DMS53 treated with DMSO at 0.1 percent for 48 hours (cell line): ENCODE measurements around the gene DPP6.

Source experiments
- DNase-seq: peaks from one replicate; lab custom pipeline; 2025; ENCODE audit not compliant: unreplicated experiment; lab: John Stamatoyannopoulos, UW

The DPP6 gene

GRCh38 chr7:154844955-154845354 lies 792.8 kb downstream of the DPP6 start:
- DNase-seq: no peak

GRCh38 chr7:154848464-154848863 lies 796.3 kb downstream of the DPP6 start:
- DNase-seq: no peak

GRCh38 chr7:154852205-154852604 lies 800.0 kb downstream of the DPP6 start:
- DNase-seq: no peak

GRCh38 chr7:154853063-154853726 lies 801.0 kb downstream of the DPP6 start:
- no peak for DNase-seq

GRCh38 chr7:154853727-154854095 lies 801.5 kb downstream of the DPP6 start:
- DNase-seq: no peak

DNA sequence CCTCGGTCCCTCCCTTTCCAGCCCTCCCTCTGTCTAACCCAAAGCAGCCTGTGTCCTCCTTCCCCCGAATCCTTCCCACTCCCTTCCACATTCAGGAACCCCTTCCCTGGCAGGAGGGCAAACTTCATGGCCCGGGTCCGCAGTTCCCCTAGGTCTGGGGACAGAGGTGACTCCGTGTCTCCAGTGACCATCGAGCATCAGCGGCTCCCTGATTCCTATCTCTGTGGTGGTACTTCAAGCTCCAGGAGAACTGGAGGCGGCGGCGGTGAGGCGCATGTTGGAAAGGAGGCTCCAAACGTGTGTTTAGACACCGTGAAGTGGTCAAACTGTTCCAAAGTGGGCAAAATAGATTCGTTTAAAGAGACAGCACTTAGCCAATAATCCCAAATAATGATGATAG lies 802.6 kb downstream of the DPP6 start:
- DNase-seq: no peak

- DNase-seq: no peak
Observed at GRCh38 chr7:154855366-154855765, 803.2 kb downstream of the DPP6 start.

GRCh38 chr7:154856733-154857132 lies 804.5 kb downstream of the DPP6 start:
- no peak for DNase-seq

- DNase-seq: no peak
Observed at GRCh38 chr7:154857240-154857639, 805.0 kb downstream of the DPP6 start.

DNA sequence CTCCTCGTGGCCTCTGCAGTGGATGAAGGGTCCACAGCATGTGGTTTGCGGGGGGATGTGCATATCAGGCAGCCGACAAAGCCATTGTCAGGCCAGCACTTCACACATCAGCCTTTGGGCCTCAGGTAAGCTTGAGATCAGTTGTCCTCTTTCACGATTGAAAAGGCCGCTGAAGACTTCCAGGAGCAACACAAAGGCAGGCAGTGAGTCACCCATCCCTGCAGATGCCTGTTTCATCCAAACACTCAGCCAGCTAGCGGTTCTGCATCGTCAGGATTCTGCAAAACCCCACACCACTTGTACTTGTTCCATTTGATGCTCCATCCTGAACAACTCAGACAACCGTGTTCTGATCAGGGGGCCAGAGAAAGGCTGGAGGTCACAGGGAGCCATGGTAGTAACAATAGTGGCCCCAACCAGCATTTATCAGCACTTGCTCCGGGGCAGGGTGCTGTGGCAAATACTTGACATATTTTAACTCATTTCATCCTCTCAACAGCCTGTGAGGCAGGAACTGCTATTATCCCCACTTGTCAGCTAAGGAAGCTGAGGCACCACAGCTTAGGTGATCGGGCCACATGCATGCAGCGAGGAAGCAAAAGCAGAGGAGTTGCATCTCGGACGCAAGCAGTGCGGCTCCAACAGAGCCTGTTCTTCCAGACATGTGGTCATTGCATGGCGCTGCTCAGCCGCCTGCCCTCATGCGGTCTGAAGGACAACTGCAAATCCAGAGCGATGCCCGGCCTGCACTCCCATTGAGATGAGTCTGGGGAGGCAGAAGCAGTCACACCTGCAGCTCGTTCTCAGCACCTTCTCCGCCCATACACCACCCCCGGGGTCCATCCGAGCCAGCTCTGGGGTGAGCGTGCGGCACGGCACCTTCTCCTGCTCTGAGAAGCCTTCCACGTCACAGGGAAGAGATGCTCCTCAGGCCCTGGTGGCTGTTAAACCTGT lies 805.8 kb downstream of the DPP6 start:
- DNase-seq: no peak

GRCh38 chr7:154858836-154859537 lies 806.8 kb downstream of the DPP6 start:
- DNase-seq: no peak

- no peak for DNase-seq
Observed at GRCh38 chr7:154859747-154860620, 807.8 kb downstream of the DPP6 start.

- DNase-seq: no peak
Observed at GRCh38 chr7:154860621-154861375, 808.6 kb downstream of the DPP6 start.

GRCh38 chr7:154861589-154861988 lies 809.4 kb downstream of the DPP6 start:
- DNase-seq: no peak

DNA sequence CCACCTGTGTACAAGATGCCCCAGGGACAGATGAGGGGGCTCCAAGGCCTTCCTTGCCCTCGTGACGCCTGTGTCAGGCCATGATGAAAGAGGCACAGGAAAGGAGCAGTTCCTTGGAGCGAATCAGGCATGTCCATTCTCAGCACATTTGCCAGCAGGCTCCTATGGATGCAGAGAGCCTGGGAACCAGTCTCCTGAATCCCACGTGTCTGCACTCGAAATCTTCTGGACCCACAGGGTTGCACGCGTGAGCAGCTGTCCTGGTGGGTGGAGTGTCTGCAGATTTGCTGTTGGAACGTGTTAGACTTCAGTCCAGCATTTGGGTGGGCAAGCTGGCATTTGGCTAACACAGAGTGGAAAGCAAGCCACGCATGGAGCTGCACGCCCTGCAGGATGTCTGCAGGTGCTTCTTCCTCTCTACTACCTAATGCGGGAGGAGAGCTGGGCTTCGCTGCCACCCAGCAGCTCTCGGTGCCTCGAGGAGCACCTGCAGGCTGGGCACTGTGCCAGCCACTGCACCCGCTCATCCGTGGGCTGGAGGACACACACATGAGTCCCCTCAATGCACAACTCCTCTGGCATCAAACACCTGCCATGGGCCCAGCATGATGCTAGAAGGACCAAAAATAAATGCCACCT lies 810.1 kb downstream of the DPP6 start:
- no peak for DNase-seq

DNA sequence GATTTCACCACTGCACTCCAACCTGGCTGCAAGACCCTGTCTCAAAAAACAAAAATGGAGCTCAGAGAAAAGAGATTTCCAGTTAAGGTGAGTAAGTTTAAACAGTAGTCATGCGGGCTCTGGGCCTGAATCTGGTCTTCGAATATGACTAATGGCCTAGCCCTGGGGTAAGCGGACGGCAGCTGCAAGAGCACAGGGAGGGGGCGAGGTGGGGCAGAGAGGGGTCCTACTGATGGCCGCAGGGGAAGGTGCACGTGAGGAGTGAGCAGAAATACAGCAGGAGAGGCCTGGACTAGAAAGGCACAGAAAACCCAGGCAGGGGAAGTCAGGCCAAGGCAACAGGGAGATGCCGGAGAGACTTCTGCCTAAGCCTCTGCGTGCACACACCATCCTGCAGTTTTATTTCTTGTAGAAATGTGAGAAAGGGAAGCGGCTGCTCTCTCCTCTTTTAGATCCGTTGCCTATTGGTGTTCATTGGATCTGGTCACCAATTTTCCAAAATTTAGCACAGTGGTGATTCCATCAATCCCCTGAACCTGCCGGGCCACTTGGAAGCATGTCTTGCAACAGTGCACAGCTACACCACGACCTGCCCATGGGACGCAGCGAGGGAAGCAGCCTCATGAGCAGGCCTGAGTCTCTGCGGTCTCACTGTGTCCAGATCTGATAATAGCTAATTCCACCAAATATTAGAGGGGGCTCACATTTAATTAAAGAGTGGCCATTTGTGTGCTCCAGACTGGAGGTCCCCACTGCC lies 811.7 kb downstream of the DPP6 start:
- DNase-seq: no peak

- no peak for DNase-seq
Observed at GRCh38 chr7:154864523-154864891, 812.3 kb downstream of the DPP6 start.

DNA sequence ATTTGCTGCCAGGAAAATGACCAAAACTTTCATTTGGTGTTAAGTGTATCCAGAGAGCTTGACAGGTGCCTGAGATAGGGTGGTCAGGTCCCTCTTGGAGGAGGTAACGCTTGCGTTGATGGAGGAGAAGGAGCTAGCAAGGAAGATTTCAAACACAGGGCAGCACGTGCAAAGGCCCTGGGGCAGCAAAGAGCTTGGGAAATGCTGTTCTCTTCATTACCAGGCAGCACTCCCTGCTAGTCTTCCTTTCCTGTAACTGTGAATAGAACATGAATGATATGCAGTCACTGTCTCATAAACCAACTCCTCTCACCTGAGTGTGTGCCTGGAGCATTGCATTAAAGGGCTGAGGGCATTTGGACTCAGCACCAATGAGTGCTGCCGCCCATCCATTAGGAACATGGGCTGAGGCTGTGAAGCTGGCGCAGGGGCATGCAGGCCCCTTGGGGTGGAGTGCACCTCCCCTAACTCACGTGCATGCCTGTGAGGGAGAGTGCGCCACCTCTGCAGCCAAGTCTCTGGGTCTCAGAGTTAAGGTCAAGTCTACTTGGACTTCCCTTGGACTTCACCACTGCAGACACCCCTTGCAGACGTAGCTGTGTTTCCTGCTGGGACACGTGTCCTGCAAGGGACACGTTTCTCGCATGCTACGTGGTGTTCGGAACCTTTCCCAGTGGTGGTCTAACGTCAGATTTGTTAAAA lies 813.9 kb downstream of the DPP6 start:
- DNase-seq: no peak
